ENCODE data around the gene SPRN.
"Not testable (repeated sequence)": the region's sequence is repeated elsewhere in the genome, so short reads cannot be mapped to it uniquely, and the experiment has no call there.

DNA sequence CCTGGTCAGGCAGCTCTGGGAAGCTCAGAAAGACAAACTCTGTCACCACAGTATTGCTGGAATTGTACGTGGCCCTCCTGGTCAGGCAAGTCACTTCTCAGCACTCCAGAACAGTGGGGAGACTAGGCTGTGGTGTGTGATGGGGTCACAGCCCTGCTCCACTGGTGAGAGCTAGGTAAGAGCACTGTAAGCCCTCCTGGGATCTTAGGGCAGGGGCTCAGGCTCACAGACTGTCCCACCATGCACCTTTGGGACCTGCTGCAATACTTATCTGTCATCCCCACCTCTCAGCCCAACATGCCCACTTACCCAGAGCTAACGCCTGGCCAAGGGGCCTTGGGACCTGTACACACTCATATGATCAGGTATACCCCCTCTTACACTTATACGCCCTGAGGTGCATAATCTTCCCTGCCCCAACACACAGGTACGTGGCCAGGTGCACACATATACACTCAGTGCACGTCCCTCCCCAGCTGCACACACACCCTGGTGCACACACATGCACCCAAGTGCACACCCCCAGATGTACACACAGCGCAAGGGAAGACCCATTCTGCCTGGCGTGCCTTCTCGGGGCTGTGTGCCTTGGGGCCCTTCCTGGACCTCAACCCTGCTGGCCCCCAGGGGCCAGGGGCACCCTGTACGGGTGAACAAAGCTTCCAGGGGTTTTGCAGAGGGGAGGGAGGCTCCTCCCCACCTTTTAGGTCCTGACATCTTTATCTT, 7.6 kb upstream of the SPRN start:
- TF ChIP-seq, protein P1, sequence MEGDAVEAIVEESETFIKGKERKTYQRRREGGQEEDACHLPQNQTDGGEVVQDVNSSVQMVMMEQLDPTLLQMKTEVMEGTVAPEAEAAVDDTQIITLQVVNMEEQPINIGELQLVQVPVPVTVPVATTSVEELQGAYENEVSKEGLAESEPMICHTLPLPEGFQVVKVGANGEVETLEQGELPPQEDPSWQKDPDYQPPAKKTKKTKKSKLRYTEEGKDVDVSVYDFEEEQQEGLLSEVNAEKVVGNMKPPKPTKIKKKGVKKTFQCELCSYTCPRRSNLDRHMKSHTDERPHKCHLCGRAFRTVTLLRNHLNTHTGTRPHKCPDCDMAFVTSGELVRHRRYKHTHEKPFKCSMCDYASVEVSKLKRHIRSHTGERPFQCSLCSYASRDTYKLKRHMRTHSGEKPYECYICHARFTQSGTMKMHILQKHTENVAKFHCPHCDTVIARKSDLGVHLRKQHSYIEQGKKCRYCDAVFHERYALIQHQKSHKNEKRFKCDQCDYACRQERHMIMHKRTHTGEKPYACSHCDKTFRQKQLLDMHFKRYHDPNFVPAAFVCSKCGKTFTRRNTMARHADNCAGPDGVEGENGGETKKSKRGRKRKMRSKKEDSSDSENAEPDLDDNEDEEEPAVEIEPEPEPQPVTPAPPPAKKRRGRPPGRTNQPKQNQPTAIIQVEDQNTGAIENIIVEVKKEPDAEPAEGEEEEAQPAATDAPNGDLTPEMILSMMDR (conservative IDR thresholded peaks at IDR 0.05), result not testable (repeated sequence)
- not testable (repeated sequence) for TF ChIP-seq EZH2 (IDR thresholded peaks at IDR 0.05; ENCODE audit: low read depth)

All from PC-9 (cell line).